NCI-H510A treated with DMSO at 0.1 percent for 48 hours (cell line): ENCODE data around the gene ST3GAL6.

Source experiments
- DNase-seq: peaks from one replicate; lab custom pipeline; 2025; lab: John Stamatoyannopoulos, UW

Gene ST3GAL6

GRCh38 chr3:98777286-98777685 is 14.1 kb downstream of the ST3GAL6 start:
- no peak for DNase-seq

GRCh38 chr3:98777801-98778220 is 14.7 kb downstream of the ST3GAL6 start:
- DNase-seq = no peak

GRCh38 chr3:98778383-98778782 is 15.2 kb downstream of the ST3GAL6 start:
- DNase-seq = no peak

- no peak for DNase-seq
Measured at GRCh38 chr3:98778852-98779413, 15.8 kb downstream of the ST3GAL6 start.

- DNase-seq = no peak
Measured at GRCh38 chr3:98779541-98780335, 16.6 kb downstream of the ST3GAL6 start.

GRCh38 chr3:98780343-98780742 is 17.2 kb downstream of the ST3GAL6 start:
- DNase-seq = no peak

- no peak for DNase-seq
Measured at GRCh38 chr3:98782824-98783500, 19.8 kb downstream of the ST3GAL6 start.

- DNase-seq = no peak
Measured at GRCh38 chr3:98784042-98784441, 20.9 kb downstream of the ST3GAL6 start.

- DNase-seq = no peak
Measured at GRCh38 chr3:98784666-98785600, 21.8 kb downstream of the ST3GAL6 start.

GRCh38 chr3:98786364-98787006 is 23.3 kb downstream of the ST3GAL6 start:
- DNase-seq = no peak

- DNase-seq = no peak
Measured at GRCh38 chr3:98787181-98787580, 24.0 kb downstream of the ST3GAL6 start.

- DNase-seq = no peak
Measured at GRCh38 chr3:98788651-98789050, 25.5 kb downstream of the ST3GAL6 start.

GRCh38 chr3:98791341-98792325 is 28.5 kb downstream of the ST3GAL6 start:
- no peak for DNase-seq

- no peak for DNase-seq
Measured at GRCh38 chr3:98793971-98794370, 30.8 kb downstream of the ST3GAL6 start.

GRCh38 chr3:98796334-98796733 is 33.2 kb downstream of the ST3GAL6 start:
- DNase-seq = peak; percentile 18

GRCh38 chr3:98797905-98798304 is 34.8 kb downstream of the ST3GAL6 start:
- DNase-seq = no peak

- DNase-seq = no peak
Measured at GRCh38 chr3:98798820-98799219, 35.7 kb downstream of the ST3GAL6 start.

- no peak for DNase-seq
Measured at GRCh38 chr3:98799479-98799878, 36.3 kb downstream of the ST3GAL6 start.

GRCh38 chr3:98800401-98800800 is 37.3 kb downstream of the ST3GAL6 start:
- no peak for DNase-seq

- DNase-seq = no peak
Measured at GRCh38 chr3:98801043-98801747, 38.1 kb downstream of the ST3GAL6 start.
